ENCODE measurements around the gene GRB10.
"Not testable (repeated sequence)": the region's sequence is repeated elsewhere in the genome, so short reads cannot be mapped to it uniquely, and the experiment has no call there.

The GRB10 gene

GRCh38 chr7:50778189-50778588, 4.5 kb downstream of the GRB10 start:
- no peak for DNase-seq (ENCODE audit: low read depth)

DNA sequence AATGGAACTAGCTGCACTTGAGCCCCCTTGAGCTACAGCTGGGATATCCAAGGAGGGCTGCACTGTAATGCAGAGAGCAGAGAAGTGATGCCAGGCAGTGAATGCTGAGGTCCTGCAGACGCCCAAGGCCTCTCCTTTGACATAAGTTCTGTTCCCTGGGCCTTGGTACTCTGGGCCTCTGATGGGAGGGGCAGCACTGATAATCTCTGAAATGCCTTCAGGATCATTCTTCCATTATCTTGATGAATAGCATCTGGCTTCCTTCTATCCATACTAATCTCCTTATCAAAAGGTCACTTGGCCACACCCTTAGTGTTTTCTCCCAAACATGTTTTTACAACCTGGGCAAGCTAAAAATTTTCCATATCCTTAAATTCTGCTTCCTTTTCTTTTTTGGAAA, 6.9 kb downstream of the GRB10 start:
- no peak for DNase-seq (ENCODE audit: low read depth)

DNA sequence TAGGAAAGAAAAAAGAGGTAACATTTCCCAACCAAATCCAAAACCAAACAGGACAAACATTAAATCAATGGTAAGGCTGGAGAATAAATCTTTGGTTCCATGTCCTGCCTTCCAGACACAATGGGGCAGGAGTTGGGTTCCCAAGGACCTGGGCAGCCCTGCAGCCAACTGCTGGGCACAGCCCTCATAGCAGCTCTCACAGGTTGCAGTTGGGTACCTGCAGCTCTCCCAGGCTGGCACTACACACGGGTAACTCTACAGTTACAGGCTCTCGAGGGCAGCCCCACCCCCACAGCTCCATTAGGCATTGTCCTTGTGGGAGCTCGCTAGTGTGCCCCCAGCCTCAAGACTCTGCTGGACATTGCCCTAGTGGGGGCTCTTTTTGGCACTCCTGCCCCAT, 7.5 kb downstream of the GRB10 start:
- DNase-seq (ENCODE audit: low read depth) = no peak

DNA sequence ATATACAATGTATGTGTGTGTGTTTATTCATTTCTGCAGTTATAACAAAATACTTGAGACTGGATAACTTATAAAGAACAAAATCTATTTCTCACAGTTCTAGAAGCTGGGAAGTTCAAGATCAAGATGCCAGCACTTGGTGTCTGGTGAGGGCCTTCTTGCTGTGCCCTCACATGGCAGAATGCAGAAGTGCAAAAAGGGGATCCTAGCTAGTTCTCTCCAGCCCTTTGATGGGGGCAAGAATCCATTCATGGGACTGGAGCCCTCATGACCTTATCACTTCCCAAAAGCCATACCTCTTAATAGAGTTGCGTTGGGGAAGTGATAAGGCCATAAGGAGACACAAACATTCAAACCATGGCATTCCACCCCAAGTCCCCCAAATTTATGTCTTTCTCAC, 8.4 kb downstream of the GRB10 start:
- no peak for DNase-seq (ENCODE audit: low read depth)

DNA sequence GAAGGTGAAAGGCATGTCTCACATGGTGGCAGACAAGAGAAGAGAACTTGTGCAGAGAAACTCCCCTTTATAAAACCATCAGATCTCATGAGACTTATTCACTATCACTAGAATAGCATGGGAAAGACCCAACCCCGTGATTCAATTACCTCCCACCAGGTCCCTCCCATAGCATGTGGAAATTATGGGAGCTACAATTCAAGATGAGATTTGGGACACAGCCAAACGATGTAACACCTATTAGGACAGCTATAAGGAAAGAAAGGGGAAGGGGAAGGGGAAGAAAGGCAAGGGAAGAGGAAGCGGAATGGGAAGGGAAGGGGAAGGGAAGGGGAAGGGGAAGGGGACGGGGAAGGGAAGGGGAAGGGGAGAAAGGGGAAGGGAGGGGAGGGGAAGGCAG, 9.6 kb downstream of the GRB10 start:
- not testable (repeated sequence) for DNase-seq (ENCODE audit: low read depth)

DNA sequence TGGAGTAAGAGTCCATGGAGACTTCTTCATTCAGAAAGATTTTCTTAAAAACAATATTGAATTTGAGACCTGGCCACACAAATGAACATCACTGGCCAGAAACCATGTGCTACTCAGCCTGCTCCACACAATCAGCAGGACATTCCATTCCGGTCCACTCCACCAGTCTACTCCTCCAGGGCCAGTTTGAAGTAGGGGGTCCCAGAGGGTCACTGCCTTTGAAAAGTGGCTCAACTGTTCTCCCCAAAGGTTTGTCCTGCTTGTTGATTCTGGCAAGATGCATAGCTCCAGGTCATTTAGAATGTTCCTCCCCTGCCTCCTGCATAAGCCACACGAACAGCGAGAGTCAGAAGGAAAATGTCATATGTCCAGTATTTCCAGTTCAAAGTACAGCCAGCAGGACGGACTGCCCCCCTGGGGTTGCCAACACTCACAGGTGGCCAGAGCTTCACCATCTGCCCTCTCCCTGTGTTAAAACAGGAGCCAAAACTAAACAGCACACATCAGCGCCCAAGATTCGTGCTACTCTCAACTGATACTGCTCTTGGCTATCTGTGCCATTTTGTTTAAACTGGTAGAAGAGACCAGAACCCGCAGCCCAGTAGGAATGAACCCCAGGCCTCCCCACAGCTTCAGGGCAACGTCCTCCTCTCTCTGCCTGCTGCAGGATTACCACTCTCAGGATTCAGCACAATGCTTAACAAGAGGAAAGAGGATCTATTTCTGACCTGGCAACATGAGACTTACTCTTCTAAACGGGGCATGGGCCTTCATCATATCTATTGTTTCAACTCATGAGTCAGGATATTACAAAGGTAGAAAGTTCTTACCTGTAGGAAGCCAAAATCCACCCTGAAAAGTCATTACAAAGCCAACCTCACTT, 11.3 kb downstream of the GRB10 start:
- DNase-seq (ENCODE audit: low read depth) = no peak

DNA sequence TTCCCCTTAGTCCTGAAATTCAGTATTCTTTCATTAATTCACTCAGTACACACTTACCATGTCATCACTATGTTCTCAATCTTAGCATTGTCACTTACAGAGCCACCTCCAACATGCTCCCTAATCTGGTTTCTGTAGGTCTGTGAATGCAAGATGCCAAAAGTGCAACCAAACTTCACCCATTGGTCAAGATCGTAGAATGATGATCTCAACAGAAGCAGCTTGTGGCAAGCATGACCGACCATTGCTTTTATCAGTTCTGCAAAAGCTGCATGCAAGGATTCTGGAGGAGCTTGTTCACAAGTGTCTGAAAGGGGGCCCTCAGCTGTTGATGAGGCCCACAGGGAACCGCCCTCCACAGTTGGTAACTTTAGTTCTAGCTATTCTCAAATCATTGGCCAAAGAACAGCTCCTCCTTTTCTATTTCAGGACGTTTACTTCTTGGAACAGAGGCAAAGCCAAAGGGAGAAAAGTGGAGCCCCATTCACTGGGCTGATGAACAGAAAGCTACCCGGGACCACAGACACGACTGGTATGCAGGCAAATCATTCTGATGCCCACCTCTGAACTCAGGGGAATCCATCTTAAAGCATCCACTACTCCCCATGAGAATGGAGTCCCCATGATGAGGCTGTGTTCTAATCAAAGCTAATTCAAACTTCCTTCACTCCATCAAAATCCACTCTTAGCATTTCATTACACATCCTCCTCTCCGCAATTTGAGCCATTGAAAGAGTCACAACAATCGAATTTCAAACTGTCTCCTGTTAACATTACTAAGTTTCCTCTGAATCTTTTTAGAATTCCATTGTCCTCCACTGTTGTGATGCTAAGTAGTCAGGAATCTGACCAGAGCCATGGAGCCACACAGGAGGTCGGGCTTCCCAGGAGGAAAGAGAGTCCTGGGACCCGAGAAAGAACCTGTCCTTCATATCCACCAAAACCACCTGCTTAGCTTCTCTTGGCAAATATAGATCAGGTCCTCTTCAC, 13.9 kb downstream of the GRB10 start:
- no peak for DNase-seq (ENCODE audit: low read depth)

DNA sequence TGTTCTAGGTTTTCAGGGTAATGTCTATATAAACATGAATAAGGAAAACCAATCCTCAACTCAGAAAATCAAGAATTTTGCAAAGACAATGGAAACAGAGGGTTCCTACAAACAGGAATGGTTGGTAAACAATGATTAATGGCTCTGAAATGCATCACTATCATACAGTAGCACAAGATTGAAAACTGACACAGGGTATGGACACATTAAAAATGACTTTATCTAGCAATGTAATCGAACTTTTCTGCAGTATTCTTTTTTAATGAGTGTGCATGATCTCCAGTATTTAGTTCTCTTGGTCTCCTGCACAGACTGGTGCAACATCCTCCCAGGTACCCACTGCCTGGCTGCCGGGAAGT, 15.9 kb downstream of the GRB10 start:
- DNase-seq (ENCODE audit: low read depth) = no peak

DNA sequence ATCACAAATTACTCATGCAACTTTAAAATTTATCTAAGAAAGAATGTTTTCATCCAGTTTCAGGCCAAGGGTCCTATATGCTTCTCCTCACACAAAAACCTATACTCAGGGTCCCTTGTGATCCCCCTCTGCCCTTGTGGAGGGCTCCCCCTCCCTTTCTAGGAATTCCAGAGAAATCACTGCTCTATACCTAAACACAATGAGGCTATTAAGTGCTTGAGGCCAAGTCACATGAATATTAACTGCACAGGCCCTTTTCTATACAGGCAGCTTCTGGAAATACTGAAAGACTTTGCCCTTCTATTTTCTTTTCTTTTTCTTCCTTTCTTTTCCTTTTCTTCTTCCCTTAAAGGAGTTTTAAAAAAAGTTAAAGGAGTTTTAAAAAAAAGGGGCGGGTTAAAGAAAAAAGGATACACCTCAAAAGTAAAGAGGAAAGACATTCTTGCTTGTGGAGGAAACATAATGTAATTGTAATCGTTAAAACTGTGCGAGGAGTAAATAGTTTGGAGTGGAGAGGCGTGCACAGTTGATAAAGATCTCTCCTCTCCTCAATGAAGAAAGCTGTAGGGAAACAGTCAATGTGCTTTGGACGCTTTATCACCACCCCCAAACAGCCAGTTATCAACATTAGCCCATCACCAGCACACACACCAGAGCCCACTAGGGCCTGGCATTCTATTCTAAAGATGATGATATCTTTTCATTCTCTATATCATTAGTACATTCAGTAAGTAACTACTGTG, 16.4 kb downstream of the GRB10 start:
- DNase-seq (ENCODE audit: low read depth) = no peak

DNA sequence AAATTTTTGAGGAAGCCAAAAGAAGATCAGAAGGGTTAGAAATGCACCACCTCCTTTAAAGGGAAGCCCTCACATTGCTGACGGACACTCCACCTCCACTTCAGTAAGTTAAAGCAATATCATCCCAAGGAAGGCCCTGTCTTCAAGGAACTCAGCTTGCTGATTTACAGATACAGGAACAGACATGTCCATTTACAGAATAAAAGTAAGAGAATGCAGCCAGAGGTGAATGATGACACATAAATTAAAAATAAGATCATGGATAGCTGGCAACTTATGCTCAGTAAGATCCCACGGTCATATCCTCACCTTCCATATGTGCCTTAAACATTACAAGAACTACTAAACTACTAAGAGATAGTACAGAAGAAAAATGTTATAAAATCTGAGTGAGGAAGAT, 20.4 kb downstream of the GRB10 start:
- no peak for DNase-seq (ENCODE audit: low read depth)

- no peak for DNase-seq (ENCODE audit: low read depth)
Measured at GRCh38 chr7:50761713-50762112, 21.0 kb downstream of the GRB10 start.

GRCh38 chr7:50757703-50758390, 24.8 kb downstream of the GRB10 start:
- no peak for DNase-seq (ENCODE audit: low read depth)

DNA sequence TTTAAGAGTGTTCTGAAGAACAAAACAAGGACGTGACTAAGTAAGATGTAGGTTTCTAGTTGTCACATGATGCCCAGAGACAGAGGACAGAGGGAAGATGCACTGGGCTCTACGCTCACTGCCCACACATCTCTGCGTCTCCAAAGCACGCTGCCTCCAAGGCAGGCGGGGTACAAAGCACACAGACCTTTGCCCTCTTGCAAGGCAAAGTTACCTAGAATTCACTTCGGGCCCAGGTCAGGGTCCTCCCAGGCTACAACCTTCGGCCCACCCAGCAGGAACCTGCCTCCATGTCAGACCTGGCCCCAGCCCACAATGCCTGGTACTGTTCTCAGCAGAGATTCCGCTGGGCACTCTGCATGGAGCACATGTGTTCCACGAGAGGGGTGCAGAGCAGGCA, 26.5 kb downstream of the GRB10 start:
- no peak for DNase-seq (ENCODE audit: low read depth)

DNA sequence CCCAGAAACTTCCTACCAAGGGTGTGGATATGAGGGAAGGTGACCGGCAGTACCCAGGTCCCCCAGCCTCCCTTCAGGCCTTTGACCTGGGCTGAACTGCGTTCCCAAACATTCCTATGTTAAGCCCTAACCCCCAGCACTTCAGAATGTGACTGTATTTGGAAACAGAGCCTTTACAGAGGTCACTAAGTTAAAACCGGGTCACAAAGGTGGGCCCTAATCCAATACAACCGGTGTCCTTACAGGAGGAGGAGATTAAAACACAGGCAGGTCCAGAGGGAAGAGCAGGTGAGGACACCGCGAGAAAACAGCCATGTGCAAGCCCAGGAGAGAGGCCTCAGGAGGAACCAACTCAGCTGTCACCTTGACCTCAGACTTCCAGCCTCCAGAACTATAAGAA, 28.0 kb downstream of the GRB10 start:
- no peak for DNase-seq (ENCODE audit: low read depth)

- DNase-seq (ENCODE audit: low read depth) = no peak
Measured at GRCh38 chr7:50754241-50754640, 28.5 kb downstream of the GRB10 start.

DNA sequence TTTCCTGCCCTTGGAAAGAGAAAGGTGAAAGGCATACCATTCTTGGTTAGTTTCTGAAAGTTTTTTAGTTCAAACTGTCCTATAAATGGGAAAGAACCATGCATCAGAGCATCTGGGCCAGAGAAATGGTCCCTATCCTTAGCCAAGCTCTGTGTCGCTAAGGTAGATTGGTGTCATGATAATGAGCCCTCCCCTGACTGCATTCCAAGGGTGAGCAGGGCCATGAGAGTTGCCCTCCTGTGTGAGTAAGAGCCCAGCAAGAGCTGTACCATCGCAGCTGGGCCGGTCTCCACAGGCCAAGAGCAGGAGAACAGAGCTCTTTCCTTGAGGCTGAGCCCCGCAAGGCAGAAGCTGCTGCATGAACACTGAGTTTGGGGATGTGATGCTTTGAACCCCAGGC, 30.3 kb downstream of the GRB10 start:
- DNase-seq (ENCODE audit: low read depth) = no peak

- DNase-seq (ENCODE audit: low read depth) = no peak
Measured at GRCh38 chr7:50751146-50751545, 31.6 kb downstream of the GRB10 start.

GRCh38 chr7:50749896-50750295, 32.8 kb downstream of the GRB10 start:
- no peak for DNase-seq (ENCODE audit: low read depth)

DNA sequence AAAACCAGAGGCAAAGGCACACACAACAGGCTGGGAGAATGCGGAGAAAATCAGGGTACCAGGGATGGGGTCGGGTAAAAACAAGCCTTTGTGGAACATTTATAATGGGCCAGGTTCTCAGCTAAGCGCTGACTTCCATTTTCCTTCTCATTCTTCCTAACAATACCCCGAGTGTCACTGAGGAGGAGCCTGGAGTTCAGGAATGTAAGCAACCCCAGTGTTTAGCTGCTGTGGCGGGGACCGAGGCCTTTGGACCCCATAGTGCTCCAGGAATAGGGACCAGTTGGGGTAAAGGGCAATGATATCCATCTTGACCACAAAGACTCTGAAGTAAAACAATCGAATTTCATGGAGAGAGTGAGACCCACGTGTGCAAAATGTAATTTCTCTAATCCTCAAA, 34.2 kb downstream of the GRB10 start:
- no peak for DNase-seq (ENCODE audit: low read depth)

GRCh38 chr7:50745835-50746234, 36.9 kb downstream of the GRB10 start:
- no peak for DNase-seq (ENCODE audit: low read depth)

DNA sequence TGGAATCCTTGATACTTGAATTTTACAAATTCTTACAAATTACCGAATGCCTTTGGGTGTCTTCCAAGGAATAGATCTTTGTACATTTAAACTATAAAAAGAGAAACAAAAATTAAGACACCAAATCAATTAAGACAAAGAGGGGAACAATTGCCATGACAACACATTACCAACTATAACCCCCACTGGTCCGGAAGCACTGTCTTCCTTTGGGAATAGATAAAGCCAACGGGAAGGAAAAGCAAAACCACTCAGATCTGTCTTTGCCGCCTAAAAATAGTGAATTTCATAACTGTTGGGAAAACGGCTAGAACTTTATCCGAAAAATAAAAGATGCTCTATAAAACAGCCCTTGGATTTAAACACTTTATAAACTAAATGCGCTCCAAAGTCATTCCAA, 37.4 kb downstream of the GRB10 start:
- no peak for DNase-seq (ENCODE audit: low read depth)

DNA sequence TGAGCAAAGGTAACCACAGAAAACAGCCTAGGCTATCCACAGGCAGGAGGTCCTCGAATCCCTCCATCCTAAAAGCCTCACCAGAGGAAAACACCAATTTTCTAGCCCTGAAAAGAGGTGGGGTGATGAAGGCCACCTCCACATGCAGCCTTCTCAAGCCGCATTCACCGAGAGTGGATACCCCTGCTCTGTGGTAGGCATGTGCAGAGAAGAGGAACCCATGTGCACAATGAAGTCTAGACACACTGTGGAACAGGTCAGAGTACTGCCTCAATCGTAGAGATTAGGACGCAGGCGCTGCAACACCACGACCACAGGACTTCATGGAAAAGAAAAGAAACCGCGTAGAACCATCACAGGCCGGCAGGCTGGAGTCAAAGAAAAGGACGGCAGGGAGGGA, 38.8 kb downstream of the GRB10 start:
- DNase-seq (ENCODE audit: low read depth) = no peak

Data from fibroblast of the conjunctiva (primary cell).